ENCODE measurements around the gene ZNF506. TPM values are rescaled to one million over a fixed set of nuclear protein-coding genes. Genes with fewer than 3 reads are reported as not detected.
"Not testable (repeated sequence)": the region's sequence is repeated elsewhere in the genome, so short reads cannot be mapped to it uniquely, and the experiment has no call there.

The ZNF506 gene
- 10 to 100 TPM; 18.4 to 31.7 (median 25.7) TPM for total RNA-seq
- long read RNA-seq, donor 1, partial matches to known transcripts, result 1 of 9 reads
- long read RNA-seq, donor 1, other reads (novel, unspliced or antisense), result 3 of 9 reads
- long read RNA-seq, donor 2, partial matches to known transcripts, result 0 of 3 reads
- long read RNA-seq, donor 2, other reads (novel, unspliced or antisense), result 2 of 3 reads

- peak; percentile 99 for ATAC-seq
- no peak for TF ChIP-seq CTCF (IDR thresholded peaks at IDR 0.05)
- intact Hi-C loops (cut with DNase I, micrococcal nuclease), result loop anchor here in 1 of 2 donors (5.0 kb wide), 1 partner anchor 46 kb away; the partner anchor contains the start of gene ZNF253
- Histone ChIP-seq H3K4me1 (ENCODE audit: low read depth) (peaks cover 7% of the 10 kb centered on the region), H3K36me3 (ENCODE audit: low read depth) (no peaks in the 10 kb centered on the region), H3K4me3 (peak within 1 kb of the TSS; percentile 67), H3K9me3 (peaks cover 53% of the 10 kb centered on the region)
- DNase-seq, result peak; percentile 97 to 100 (median 98)
Observed at GRCh38 chr19:19821366-19821951, at the start of gene ZNF506. Gene ZNF506 (minus strand): TSS chr19:19821750. CDS start chr19:19821603, 147 bp downstream.

GRCh38 chr19:19870086-19870485, 48.5 kb upstream of the ZNF506 start:
- DNase-seq; H3K36me3 ChIP-seq (ENCODE audit: low read depth); H3K4me1 ChIP-seq (ENCODE audit: low read depth); H3K4me3 ChIP-seq; ATAC-seq; intact Hi-C loops (cut with DNase I, micrococcal nuclease): not testable (repeated sequence)
- H3K9me3 ChIP-seq, result peaks cover 59% of the 10 kb centered on the region

- no peak for ATAC-seq
- Histone ChIP-seq H3K9me3 (peaks cover 30% of the 10 kb centered on the region), H3K4me3 (peak overlapping the region; percentile 56), H3K36me3 (ENCODE audit: low read depth) (no peaks in the 10 kb centered on the region), H3K4me1 (ENCODE audit: low read depth) (peaks cover 5% of the 10 kb centered on the region)
- peak in 2 of 3 donors; percentile 34 to 39 for DNase-seq
- no peak for TF ChIP-seq CTCF (IDR thresholded peaks at IDR 0.05)
- intact Hi-C loops (cut with DNase I, micrococcal nuclease), result loop anchor here in 1 of 2 donors (5.0 kb wide), 1 partner anchor 44 kb away; the partner anchor contains the start of gene ZNF506
Observed at GRCh38 chr19:19866611-19867248, 45.2 kb upstream of the ZNF506 start.

GRCh38 chr19:19865750-19866610, 44.4 kb upstream of the ZNF506 start, which contains the start of gene ZNF253:
Gene ZNF253 (plus strand): TSS chr19:19865882. CDS start chr19:19865997, 115 bp downstream.
- ATAC-seq (peak; percentile 99), DNase-seq (peak; percentile 96 to 98 (median 97))
- peaks cover 5% of the 10 kb centered on the region for H3K4me1 ChIP-seq (ENCODE audit: low read depth)
- no peak for TF ChIP-seq CTCF (IDR thresholded peaks at IDR 0.05)
- intact Hi-C loops (cut with DNase I, micrococcal nuclease), result loop anchor here in 1 of 2 donors (5.0 kb wide), 1 partner anchor 44 kb away; the partner anchor contains the start of gene ZNF506
- no peaks in the 10 kb centered on the region for H3K36me3 ChIP-seq (ENCODE audit: low read depth)
- H3K4me3 ChIP-seq, result peak within 1 kb of the TSS; percentile 56
- peaks cover 23% of the 10 kb centered on the region for H3K9me3 ChIP-seq

- Histone ChIP-seq H3K4me3 (no peak overlapping the region), H3K9me3 (no peaks in the 10 kb centered on the region), H3K36me3 (ENCODE audit: low read depth) (no peaks in the 10 kb centered on the region), H3K4me1 (ENCODE audit: low read depth) (no peaks in the 10 kb centered on the region)
- no peak for TF ChIP-seq CTCF (IDR thresholded peaks at IDR 0.05)
- DNase-seq (peak in 1 of 3 donors; percentile 13), ATAC-seq (no peak)
- intact Hi-C loops (cut with DNase I, micrococcal nuclease), result no loop called here
Observed at GRCh38 chr19:19860756-19861390, 39.3 kb upstream of the ZNF506 start.
